Body of pancreas (tissue), 4 donors: ENCODE measurements around the gene ZBTB49.

Experiments used
- CTCF ChIP-seq, 7 experiments: fragments of 450-650 bp in 4 of 7; fragments of 200-600 bp in 3 of 7; sonication (generic) in 3 of 7; IDR thresholded peaks; one replicate each; pipeline ENCODE4 v1.5.1; 2016 to 2019; ENCODE audit warnings: antibody characterized with exemption in 7 of 7
- POLR2A ChIP-seq, 3 donors: fragments of 450-650 bp; IDR thresholded peaks; one replicate each; pipeline ENCODE4 v1.6.1; 2016; ENCODE audit warnings: antibody characterized with exemption in 3 of 3, mild to moderate bottlenecking in 2 of 3

GRCh38 chr4:4330794-4331193 is 40.7 kb downstream of the ZBTB49 start:
- TF ChIP-seq CTCF (IDR thresholded peaks at IDR 0.05) (no peak), POLR2A (IDR thresholded peaks at IDR 0.05) (no peak)
